ENCODE data around the gene MYF5.

DNA sequence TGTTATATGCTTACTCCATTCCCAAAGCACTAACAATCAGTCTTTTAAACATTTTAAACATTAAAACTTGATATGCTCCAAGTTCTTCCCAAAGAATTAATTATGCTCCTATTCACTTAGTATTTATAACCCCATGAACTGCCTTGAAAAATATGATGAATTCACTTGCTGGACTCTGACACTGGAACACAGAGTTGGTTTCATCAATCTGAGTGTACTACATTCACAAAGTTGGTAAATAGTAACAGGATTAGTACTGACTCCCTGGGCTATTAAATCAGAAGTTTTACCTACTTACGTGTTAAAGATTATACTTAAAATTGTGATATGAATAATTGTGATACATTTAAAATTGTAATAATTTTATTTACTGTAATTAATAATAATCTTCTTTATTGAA, 26.6 kb upstream of the MYF5 start:
- no peak for TF ChIP-seq CTCF (conservative IDR thresholded peaks at IDR 0.05; ENCODE audit: low read depth, low read length)
- TF ChIP-seq, protein P1, sequence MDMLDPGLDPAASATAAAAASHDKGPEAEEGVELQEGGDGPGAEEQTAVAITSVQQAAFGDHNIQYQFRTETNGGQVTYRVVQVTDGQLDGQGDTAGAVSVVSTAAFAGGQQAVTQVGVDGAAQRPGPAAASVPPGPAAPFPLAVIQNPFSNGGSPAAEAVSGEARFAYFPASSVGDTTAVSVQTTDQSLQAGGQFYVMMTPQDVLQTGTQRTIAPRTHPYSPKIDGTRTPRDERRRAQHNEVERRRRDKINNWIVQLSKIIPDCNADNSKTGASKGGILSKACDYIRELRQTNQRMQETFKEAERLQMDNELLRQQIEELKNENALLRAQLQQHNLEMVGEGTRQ (IDR thresholded peaks at IDR 0.05; ENCODE audit: low read depth, low read length): no peak
- TF ChIP-seq POLR2A (IDR thresholded peaks at IDR 0.05; ENCODE audit: low read depth, low read length): no peak
- no peak for TF ChIP-seq RFX5 (IDR thresholded peaks at IDR 0.05; ENCODE audit: low read depth, low read length)
- TF ChIP-seq RAD21 (IDR thresholded peaks at IDR 0.05; ENCODE audit: low read length): no peak
- no peak for TF ChIP-seq FOS (IDR thresholded peaks at IDR 0.05; ENCODE audit: low read depth, low read length)
- TF ChIP-seq CHD1 (IDR thresholded peaks at IDR 0.05; ENCODE audit: low read depth, low read length): no peak
- no peak for TF ChIP-seq CEBPB (IDR thresholded peaks at IDR 0.05; ENCODE audit: low read depth, low read length)
- no peak for TF ChIP-seq RCOR1 (IDR thresholded peaks at IDR 0.05; ENCODE audit: insufficient replicate concordance, low read length)
- no peak for TF ChIP-seq MXI1 (IDR thresholded peaks at IDR 0.05; ENCODE audit: borderline replicate concordance, low read depth, low read length)
